ENCODE data around the gene FAM149A.

The FAM149A gene

DNA sequence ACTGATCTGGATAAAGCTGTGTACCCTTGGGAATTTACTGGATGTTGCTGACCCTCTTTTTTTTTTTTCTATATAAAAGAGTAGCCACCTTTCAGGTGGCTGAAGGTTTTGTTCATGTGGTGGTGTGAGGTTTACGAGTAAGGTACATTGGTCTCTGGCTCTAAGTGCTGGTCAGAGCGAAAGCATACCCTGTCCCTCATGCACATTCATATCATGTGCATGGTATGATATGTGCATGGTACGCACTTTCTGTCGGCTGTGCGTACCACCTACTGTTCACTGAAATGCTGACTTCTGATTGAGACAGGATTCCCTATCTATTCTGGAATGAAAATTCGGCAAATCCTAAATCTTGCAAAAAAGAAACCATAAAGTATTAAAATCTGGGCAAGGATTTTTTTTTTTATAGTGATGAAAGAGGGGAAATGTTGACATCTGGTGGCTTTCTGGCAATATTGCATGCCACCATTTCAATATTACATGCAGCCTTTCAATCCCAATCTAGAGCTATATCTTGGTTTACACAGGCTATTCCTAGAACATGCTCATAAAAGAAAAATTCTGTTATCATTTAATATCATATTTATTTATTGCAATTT, 32.8 kb downstream of the FAM149A start:
- in situ Hi-C loops (cut with HindIII; ENCODE audit: low pct_ligation_motif_present, low sequenced_read_pairs) = no loop called here
- Histone ChIP-seq H3K36me3 (replicated peaks) (no peaks in the 10 kb centered on the region), H3K27ac (no peak overlapping the region), H3K4me3 (ENCODE audit: low read depth, low read length) (no peak overlapping the region), H3K27me3 (replicated peaks) (no peaks in the 10 kb centered on the region)
- no peak for DNase-seq
- TF ChIP-seq, protein P1, sequence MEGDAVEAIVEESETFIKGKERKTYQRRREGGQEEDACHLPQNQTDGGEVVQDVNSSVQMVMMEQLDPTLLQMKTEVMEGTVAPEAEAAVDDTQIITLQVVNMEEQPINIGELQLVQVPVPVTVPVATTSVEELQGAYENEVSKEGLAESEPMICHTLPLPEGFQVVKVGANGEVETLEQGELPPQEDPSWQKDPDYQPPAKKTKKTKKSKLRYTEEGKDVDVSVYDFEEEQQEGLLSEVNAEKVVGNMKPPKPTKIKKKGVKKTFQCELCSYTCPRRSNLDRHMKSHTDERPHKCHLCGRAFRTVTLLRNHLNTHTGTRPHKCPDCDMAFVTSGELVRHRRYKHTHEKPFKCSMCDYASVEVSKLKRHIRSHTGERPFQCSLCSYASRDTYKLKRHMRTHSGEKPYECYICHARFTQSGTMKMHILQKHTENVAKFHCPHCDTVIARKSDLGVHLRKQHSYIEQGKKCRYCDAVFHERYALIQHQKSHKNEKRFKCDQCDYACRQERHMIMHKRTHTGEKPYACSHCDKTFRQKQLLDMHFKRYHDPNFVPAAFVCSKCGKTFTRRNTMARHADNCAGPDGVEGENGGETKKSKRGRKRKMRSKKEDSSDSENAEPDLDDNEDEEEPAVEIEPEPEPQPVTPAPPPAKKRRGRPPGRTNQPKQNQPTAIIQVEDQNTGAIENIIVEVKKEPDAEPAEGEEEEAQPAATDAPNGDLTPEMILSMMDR (IDR thresholded peaks at IDR 0.05; ENCODE audit: low read depth, low read length, missing control alignments) = peak; percentile 57

DNA sequence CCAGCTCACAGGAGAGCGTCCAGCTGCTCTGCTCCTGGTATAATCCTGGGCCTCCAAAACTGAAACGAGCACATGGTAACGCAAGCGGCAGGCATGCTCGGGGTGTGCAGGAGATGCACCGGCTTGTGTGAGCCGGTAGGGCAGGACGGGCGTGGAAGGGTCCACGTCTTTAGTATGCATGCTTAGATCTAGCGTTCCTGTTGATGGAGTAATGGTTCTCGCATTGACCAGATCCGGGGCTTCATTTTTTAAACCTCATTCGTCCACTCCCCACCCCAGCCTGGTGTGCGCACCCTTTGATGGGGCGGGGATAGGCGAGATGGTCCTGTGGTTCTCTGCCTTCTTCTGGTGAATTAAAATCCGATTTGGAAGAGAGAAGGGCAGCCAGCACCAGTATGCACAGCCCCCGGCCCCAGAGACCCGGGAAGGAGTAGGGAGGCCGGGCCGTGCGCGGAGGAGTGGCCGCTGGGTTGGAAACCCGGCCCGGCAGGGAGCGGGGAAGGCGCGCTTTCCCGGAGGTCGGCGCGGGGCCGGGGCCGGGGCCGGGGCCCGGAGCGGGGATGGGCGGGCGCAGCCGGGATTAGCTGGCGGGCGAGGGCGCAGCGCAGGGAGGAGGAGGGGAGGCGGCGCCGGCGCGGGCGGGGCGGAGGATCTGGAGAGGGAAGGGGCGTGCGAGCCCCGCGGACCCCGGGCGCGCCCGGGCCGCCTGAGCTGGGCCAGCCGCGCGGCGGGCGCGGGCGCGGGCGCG, 39.9 kb downstream of the FAM149A start:
- in situ Hi-C loops (cut with HindIII; ENCODE audit: low pct_ligation_motif_present, low sequenced_read_pairs) = no loop called here
- DNase-seq = peak; percentile 52
- Histone ChIP-seq H3K36me3 (replicated peaks) (no peaks in the 10 kb centered on the region), H3K27ac (no peak overlapping the region), H3K27me3 (replicated peaks) (no peaks in the 10 kb centered on the region), H3K4me3 (ENCODE audit: low read depth, low read length) (peak overlapping the region; percentile 60)
- TF ChIP-seq, protein P1 (IDR thresholded peaks at IDR 0.05; ENCODE audit: low read depth, low read length, missing control alignments) = peak; percentile 48

DNA sequence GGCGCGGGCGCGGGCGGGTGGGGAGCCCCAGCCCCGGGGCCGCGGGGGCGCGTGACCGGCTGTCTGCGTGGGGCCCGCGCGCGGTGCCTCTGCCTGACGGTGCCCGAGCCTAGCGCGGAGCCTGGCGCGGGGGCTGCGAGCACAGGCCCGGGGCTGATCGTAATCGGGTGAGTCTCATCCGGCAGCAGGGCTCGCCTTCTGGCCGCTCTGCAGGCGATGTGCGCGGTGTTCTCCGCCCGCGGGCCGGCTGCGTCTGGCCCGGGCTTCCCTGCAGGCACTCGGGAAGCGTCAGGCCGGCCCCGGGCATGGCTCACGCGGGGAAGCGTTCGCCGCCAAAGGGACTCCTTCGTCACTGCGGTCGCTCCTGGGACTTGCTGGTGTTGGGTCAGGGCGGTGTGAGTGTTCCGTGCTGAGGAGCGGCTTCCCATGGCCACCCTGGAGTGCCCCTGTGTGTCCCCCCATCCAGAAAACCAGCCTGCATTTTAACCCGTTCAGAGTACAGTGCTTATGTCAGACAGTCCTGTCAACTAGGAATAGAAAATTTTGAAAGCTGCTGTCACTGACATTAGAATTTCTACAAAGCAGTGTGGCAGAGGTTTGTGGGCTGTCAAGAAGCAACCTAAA, 40.6 kb downstream of the FAM149A start:
- H3K27me3 ChIP-seq (replicated peaks) = no peaks in the 10 kb centered on the region
- DNase-seq = peak; percentile 46
- in situ Hi-C loops (cut with HindIII; ENCODE audit: low pct_ligation_motif_present, low sequenced_read_pairs) = no loop called here
- H3K36me3 ChIP-seq (replicated peaks) = no peaks in the 10 kb centered on the region
- no peak overlapping the region for H3K27ac ChIP-seq
- TF ChIP-seq, protein P1 (IDR thresholded peaks at IDR 0.05; ENCODE audit: low read depth, low read length, missing control alignments) = no peak
- peak overlapping the region; percentile 60 for H3K4me3 ChIP-seq (ENCODE audit: low read depth, low read length)

DNA sequence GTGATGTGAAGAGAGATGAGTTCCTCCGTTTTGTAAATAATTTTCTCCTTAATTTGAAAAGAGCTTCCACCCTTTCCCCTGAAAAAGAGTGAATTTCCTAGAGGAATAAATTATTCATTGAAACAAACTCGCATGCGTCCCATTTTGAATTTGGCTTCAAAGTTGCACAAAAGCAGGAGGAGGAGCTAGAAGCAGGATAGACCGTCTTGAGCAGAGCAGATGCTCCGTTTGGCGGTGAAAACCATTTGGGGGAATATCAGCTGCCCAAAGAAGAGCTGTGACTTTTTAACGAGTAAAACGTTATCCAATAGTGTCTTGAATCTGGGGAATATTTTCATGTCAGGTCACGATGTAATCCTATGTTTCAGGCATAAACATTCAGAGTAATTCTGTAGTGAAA, 42.0 kb downstream of the FAM149A start:
- Histone ChIP-seq H3K4me3 (ENCODE audit: low read depth, low read length) (no peak overlapping the region), H3K27ac (no peak overlapping the region), H3K36me3 (replicated peaks) (no peaks in the 10 kb centered on the region), H3K27me3 (replicated peaks) (no peaks in the 10 kb centered on the region)
- TF ChIP-seq, protein P1 (IDR thresholded peaks at IDR 0.05; ENCODE audit: low read depth, low read length, missing control alignments) = no peak
- no peak for DNase-seq
- in situ Hi-C loops (cut with HindIII; ENCODE audit: low pct_ligation_motif_present, low sequenced_read_pairs) = no loop called here

DNA sequence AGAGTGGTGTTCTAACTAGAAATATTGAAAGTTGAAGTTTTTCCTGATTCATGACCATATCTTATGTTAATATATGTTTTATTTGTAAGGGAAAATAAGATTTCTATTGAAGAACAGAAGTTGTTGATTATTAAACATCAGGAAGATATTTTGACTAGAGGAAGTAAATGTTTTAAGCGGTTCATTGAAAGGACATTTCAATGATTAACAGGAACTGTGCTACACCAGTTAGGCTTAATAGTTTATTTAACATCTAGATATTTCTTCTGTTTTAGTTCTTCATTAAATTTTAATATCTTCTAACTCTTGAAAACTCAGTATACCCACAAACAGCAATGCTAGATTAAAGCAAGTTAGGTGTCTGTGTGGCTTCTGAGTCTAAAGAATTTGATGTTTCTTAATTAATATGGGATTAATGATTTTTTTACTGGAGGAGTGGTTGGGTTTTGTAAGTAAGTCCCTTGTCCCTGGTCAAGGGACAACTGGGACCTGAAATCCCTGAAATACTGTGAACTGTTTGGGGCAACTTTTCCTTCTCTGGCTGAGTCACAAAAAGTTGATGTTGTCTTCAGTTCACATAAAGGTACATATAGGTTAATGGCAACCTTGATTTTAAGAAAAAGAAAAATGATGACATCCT, 44.0 kb downstream of the FAM149A start:
- in situ Hi-C loops (cut with HindIII; ENCODE audit: low pct_ligation_motif_present, low sequenced_read_pairs) = no loop called here
- Histone ChIP-seq H3K27ac (no peak overlapping the region), H3K4me3 (ENCODE audit: low read depth, low read length) (no peak overlapping the region), H3K27me3 (replicated peaks) (no peaks in the 10 kb centered on the region), H3K36me3 (replicated peaks) (no peaks in the 10 kb centered on the region)
- TF ChIP-seq, protein P1 (IDR thresholded peaks at IDR 0.05; ENCODE audit: low read depth, low read length, missing control alignments) = no peak
- DNase-seq = no peak

Measured in brain microvascular endothelial cell (primary cell).